Embryonic facial prominence (tissue), 1 donor: Measurements from ENCODE around the gene TMED5.

Experiments
- DNase-seq: peaks from one replicate; pipeline ENCODE4 v3.0.0-alpha.2; 2016; ENCODE audit errors: extremely low spot score

The TMED5 gene

DNA sequence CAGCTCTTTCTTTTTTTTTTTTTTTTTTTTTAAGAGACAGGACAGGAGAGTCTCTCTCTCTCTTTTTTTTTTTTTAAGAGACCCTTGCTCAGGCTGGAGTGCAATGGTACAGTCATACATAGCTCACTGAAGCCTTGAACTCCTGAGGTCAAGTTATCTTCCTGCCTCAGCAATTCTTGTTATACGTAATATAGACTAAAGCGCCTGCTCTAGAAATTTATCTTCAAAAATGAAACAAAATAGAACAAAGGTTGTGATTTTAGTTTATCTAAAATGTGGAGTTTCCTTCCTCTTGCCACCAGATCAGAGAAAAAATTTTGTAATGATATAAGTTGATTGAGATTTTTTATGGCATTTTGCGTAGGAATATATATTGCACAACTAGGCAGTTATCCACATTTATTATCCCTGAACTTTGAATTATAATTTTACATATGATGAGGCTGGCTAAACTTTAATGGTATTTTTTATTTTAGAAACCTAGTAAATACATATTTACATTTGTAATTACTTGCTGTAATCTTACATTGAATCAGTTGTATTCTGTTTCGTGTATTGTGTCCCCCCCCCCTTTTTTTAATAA is 56.9 kb downstream of the TMED5 start:
- no peak for DNase-seq

DNA sequence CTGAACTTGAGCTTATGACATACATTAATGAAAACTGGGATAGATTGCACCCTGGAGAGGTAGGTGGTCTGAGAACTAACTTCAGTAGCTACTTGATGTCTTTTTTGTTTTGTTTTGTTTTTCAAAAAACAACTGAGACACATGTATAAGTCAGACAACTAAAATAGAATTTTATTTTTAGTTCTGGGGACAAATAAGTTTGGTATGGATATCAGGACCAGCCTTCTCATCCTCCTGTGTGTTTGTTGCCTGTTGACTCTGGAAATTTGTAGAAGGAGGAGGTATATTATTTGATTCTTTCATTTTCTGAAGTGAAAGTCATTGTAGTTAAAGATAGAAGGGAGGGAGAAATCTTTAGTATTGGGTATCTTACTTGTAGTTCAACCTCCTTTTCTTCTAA is 59.6 kb downstream of the TMED5 start:
- DNase-seq = no peak

DNA sequence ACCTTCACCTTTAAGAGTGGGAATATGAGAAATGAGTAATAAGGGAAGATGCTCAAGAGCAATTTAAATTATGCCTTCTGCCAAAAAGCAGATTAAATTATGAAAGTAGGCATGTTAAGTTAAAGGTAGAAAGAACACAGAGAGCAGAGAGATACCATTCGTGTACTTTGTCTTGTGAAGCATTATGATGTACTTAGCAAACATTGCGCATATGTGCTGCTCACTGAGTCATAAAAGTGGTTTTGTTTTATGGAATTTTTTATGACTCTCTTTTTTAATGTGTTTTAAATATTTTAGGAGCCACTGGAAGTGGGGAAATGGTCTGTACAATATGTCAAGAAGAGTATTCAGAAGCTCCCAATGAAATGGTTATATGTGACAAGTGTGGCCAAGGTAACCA is 65.8 kb downstream of the TMED5 start:
- DNase-seq = no peak

DNA sequence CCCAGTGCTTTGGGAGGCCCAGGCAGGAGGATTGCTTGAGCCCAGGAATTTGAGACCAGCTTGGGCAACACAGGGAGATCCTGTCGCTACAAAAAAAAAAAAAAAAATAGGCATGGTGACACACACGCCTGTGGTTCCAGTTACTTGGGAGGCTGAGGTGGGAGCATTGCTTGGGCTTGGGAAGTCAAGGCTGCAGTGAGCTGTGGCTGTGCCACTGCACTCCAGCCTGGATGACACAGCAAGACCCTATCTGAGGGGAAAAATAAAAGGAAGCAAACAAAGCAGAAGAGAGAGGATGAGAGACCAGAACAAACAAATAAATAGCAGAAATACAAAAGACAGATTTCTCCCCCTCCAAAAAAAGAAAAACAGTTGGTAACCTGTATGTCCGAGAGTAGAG is 67.1 kb downstream of the TMED5 start:
- no peak for DNase-seq

GRCh38 chr1:93111561-93111960 is 68.7 kb downstream of the TMED5 start:
- no peak for DNase-seq

- DNase-seq = no peak
Observed at GRCh38 chr1:93111065-93111464, 69.1 kb downstream of the TMED5 start.

DNA sequence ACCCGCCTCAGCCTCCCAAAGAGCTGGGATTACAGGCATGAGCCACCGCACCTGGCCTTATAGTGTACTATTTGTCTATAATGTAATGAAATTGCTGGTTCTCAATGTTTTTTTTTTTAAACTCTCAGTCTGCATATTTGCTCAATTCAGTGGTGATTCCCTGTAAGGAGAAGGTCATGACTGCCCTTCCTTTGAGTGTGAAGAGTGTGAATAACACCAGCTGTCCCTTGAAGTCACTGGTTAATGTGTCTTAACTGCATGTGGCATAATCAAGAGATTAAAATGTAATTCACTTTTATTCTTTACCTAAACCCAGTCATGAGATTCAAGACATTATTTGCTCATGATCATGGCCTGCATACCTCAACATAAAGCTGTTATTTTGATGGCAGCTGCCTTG is 70.6 kb downstream of the TMED5 start:
- DNase-seq = no peak

- no peak for DNase-seq
Observed at GRCh38 chr1:93108335-93108734, 71.9 kb downstream of the TMED5 start.

DNA sequence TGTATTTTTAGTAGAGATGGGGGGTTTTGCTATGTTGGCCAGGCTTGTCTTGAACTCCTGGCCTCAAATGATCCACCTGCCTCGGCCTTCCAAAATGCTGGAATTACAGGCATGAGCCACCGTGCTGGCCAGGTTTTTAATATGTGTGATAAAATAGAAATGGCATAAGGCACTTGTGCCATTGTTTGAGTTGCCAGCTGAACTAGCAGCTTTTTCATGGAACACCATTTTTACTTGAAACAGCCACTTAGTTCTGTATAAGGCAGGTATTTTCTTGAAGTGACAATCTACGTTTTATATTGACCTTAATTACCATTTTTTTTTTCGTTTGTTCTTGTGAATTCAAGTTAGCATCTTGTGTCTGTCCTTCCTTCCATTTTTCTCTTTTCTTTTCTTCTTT is 72.8 kb downstream of the TMED5 start:
- DNase-seq = no peak

DNA sequence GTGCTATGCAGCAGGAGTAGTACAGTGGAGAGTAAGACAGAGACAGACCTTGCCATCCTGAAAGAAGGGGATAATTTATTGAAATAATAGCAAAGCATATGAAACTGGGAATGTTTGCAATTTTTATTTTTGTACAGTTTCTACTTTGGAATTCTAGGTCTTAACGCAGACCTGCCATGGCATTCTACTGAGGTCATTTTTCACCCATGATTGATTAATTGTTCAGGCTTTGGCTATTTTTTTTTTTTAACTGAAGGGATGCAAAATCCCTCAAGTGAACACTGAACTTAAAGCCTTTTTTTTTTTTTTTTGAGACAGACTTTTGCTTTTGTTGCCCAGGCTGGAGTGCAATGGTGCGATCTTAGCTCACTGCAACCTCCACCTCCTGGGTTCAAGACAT is 74.0 kb downstream of the TMED5 start:
- DNase-seq = no peak

- no peak for DNase-seq
Observed at GRCh38 chr1:93102142-93102541, 78.1 kb downstream of the TMED5 start.
